T-helper 2 cell (primary cell): ENCODE measurements around the gene FAM217B.

ENCODE experiments used
- DNase-seq, 5 experiments: peaks; one replicate each; pipeline versions ENCODE4 v3.0.0 to v3.0.0-alpha.2; 2012 to 2022

FAM217B gene

DNA sequence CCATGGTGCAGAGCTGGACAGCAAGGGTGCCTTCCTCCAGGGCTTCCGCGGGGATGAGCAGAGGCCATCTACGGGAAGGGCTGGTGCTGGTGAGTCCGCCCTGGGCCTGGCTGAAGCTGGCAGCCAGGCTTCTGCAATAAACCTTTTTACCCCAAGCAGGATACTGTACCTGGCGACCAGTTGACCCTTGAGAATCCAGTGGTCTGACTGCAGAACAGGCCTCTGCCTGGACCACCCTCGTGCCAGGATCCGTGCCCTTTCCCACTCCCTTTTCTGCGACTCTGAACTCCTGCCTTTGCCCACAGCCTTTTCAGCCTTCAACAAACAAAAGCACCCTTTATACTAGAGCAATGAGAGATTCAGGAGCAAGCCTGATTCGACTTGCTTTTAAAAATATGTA is 36.9 kb downstream of the FAM217B start:
- DNase-seq: no peak

DNA sequence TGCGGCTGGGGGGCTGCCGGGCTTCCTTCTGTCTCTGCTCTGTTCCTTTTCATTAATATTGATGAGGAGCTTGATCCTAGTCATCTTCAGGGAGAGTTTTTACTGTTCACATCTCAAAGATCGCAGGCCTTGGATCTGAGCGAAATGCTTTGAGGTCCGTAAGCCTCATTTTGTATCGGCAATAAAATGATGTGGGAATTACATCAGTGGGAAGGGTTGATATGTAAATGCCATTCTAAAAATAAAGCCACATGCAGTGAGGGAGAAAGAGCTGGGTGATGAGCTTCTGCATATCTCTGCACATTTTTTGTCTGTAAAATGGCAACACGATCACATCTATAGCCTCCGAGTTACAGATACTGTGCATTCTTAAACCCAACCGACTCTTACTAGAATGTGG is 42.9 kb downstream of the FAM217B start:
- DNase-seq: no peak

DNA sequence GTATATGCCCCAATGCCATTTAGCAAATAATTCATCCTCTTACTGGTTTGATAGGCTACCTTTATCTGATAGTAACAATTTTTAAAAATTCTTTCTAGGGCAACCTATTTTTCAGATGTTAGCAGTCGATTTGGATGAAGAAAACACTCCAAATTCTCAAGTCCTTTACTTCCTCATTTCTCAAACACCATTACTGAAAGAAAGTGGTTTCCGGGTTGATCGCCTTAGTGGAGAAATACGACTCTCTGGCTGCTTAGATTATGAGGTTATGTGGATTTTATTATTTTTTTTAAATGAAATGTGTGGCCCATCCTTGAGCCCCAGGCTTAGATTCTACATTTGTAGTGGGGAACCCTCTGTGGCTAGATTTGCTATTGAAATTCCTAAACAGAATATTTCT is 44.4 kb downstream of the FAM217B start:
- no peak for DNase-seq

DNA sequence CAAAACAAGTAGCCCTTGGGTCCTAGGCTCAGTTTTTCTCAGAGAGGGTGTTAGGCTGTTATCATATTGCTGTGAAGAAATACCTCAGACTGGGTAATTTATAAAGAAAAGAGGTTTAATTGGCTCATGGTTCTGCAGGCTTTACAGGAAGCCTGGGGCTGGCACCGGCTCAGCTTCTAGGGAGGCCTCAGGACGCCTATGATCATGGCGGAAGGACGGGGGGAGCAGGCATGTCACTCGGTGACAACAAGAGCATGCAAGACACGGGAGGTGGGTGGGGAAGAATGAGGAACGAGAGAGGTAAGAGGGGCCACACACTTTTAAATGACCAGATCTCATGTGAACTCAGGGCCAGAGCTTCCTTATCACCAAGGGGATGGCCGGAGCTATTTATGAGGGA is 45.0 kb downstream of the FAM217B start:
- no peak for DNase-seq

DNA sequence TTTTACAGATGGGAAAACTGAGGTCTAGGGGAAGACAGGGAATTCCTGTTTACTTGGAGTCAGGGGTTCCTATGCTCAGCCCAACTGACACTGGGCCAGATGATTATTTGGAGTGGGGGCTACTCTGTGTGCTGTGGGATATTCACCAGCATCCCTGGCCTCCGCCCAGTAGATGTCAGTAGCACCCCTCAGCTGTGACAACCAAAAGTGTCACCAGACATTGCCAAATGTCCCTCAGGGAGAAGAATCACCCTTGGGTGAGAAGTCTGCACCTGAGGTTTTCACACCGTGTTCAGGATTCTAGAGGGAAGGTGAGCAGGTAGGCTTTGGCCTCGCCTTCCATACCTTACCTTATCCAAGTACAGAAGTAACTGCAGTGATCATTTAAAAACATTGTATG is 45.7 kb downstream of the FAM217B start:
- DNase-seq: peak in 1 of 5 experiments; percentile 26

DNA sequence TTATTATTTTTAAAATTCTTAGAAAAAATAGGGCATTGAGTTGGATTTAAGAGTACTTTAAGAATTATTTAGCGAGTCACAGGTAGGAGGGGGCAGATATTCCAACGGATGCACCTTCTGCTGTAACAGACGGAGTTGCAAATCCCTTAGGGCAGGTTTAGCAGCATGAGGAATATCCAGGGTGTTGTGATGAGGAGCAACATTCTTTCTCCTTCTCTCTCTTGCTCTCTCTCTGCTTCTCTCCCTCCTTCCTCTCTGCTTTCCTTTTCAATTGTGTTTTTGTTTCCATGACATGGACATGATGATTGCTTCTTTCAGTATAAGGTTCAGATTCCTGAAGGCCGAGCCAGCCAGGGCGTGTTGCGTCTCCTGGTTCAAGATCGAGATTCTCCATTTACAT is 46.9 kb downstream of the FAM217B start:
- DNase-seq: no peak

DNA sequence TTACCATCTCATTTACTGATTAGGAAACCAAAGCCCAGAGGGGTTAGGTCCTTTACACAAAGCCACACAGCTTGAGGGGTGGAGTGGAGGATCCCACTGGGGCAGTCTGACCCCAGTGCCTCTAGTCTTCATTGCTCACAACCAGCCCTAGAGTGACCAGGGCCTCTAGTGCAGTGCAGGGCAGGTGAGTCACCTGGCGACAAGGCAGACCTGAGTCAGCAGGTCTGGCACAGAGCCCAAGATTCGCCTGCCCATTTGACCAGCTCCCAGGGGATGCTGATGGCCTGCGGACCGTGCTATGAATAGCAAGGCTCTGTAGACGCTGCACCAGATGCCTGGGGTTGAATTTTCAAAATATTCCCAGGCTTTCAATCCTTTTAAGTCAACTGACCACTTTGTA is 48.0 kb downstream of the FAM217B start:
- no peak for DNase-seq

DNA sequence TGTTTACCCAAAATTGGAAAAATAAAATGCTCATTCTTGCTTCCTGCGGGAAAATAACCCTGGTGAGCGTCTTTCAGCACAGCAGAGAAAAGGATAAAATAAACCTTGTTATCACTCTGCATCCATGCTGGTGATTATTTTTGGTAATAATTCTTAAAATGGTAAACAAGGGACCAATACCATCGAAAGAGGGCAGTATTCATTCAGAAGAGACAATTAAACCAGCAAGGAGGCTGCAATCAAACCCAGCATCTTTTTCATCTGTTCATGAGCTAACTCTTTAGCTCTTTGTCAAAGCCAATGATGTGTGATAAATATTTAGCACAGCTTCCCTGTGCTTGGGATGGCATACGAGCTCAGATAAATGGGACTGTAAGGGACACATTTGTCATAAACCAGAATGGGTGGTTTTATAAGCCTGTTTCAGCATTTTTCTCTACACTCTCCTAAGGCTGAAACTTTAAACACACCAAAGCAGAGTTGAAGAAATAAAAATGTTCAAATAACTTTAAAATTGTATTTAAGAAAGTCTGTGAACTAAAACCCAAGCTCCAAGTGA is 52.4 kb downstream of the FAM217B start:
- DNase-seq: peak in 1 of 5 experiments; percentile 11

DNA sequence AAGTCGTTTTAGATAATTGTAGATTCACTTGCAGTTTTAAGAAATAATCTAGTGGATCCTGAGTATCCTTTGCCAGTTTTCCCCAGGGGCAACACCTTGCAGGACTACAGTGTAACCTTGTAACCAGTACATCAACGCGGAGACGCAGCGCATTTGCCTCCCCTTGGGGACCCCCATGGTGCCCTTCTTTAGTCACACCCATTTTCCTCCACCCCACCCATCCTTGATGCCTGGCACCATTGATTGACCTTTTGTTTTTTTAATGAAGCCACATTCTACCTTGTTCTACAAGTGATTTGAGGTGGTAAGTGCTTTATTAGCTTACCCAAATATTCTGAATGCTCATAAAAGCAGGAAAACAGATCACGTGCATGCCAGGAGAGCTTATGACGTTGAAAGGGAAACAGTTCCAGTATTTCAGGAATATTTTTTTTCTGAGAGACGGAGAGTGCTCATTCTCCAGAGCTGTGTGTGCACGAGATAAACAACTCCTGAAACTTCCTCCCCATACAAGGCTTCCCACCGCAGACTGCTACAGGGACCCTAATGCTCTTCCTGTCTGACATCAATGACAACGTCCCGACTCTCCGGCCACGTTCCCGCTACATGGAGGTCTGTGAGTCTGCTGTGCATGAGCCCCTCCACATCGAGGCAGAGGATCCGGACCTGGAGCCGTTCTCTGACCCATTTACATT is 53.7 kb downstream of the FAM217B start:
- DNase-seq: no peak

DNA sequence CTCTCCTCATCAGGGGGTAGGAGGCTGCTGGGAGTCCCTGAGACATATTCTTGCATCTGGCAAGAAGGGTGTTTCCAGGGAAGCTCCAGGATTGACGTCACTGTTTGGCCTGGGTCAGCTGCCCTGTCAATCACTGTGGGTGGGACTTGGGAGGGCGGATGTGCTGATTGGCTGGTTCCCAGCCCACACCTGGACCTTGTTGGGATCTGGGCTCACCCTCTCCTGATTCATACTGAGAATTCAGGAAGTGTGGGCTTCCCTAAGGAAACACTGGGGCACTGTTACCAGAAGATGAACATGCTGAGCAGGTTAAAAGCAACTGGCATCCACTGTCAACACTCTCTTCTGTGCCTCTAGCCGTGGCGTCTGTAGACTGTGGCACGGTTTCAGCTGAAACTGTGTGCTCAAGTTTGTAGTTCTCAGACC is 54.5 kb downstream of the FAM217B start:
- no peak for DNase-seq

DNA sequence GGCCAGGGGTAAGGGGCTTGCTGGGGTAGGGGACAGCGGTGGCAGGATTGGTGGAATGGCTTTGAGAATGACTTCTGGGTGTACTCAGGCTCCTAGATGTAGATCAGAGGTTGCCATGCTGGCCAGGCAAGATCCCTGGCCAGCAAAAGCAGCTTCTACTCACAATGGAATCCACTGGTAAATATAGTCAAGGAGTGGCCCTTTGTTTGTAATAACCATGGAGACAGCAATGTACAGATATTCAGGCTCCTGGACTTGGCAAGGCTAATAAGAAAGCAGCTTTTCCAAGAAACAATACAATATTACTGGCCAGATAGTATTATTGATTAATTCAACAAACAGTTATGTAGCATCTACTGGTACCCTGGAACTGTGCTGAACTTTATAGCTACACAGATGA is 55.9 kb downstream of the FAM217B start:
- no peak for DNase-seq

DNA sequence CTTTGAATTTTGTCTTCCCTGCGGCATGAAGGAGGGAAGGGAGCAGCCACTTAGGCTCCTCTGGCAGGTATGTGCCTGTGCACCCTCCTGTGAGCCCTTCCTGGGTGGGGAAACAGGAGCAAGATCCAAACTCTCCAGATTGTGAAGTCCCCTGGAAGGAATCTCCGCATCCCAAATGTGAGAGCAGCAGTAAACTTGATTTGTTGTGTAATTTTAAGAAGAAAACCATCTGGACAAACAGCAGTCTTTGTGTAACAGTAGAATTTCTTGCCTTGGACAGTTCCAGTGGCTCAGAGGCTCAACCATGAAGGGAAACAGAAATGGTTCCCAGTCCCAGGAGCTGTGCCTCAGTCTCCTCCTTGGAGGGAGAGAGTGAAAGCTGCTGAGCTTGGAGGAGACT is 57.7 kb downstream of the FAM217B start:
- DNase-seq: no peak
